HepG2 (cell line): ENCODE results near the gene C2orf81. TPM values are rescaled to one million over a fixed set of nuclear protein-coding genes. Genes with fewer than 3 reads are reported as not detected.

Experiments
- ADNP ChIP-seq: sonication (generic); formaldehyde crosslinking; IDR thresholded peaks from 2 replicates; pipeline ENCODE4 v1.4.0; 2020; ENCODE audit warnings: missing genetic modification reagents
- AFF4 ChIP-seq: sonication (generic); formaldehyde crosslinking; IDR thresholded peaks from 2 replicates; pipeline ENCODE4 v1.4.0; 2020; ENCODE audit warnings: missing genetic modification reagents
- BHLHE40 ChIP-seq: IDR thresholded peaks from 2 replicates; pipeline ENCODE4 v1.6.1; 2011; ENCODE audit warnings: low read length, improper control_type of control experiment
- CENPX ChIP-seq: sonication (generic); formaldehyde crosslinking; IDR thresholded peaks from 2 replicates; pipeline ENCODE4 v1.9.0; 2021; ENCODE audit warnings: mild to moderate bottlenecking, missing genetic modification reagents, moderate library complexity
- FOXP1 ChIP-seq, 2 experiments: fragments of 450-650 bp in 1 of 2; IDR thresholded peaks; 2 replicates each; pipeline ENCODE4 v1.6.1; 2017 to 2018; ENCODE audit warnings: antibody characterized with exemption in 1 of 2
- KDM5B ChIP-seq: sonication (generic); formaldehyde crosslinking; IDR thresholded peaks from 2 replicates; pipeline ENCODE4 v1.4.0; 2020; ENCODE audit warnings: missing genetic modification reagents, mild to moderate bottlenecking, borderline replicate concordance
- POLR2AphosphoS2 ChIP-seq: IDR thresholded peaks from 2 replicates; pipeline ENCODE4 v1.6.1; 2011; ENCODE audit warnings: low read depth, low read length, improper control_type of control experiment
- SALL2 ChIP-seq: sonication (generic); formaldehyde crosslinking; IDR thresholded peaks from 2 replicates; pipeline ENCODE4 v1.8.1; 2023; ENCODE audit warnings: mild to moderate bottlenecking, missing genetic modification reagents, inconsistent platforms
- SKI ChIP-seq: fragments of 450-650 bp; IDR thresholded peaks from one replicate; pipeline ENCODE4 v1.6.1; 2018; ENCODE audit warnings: mild to moderate bottlenecking; ENCODE audit not compliant: partially characterized antibody
- SOX6 ChIP-seq, 2 experiments: fragments of 450-650 bp in 1 of 2; sonication (generic) in 1 of 2; formaldehyde crosslinking in 1 of 2; IDR thresholded peaks; 2 replicates each; pipeline versions ENCODE4 v1.4.0 to v1.6.1; 2017 to 2020; ENCODE audit warnings: antibody characterized with exemption in 1 of 2, mild to moderate bottlenecking in 1 of 2, missing genetic modification reagents in 1 of 2
- SRF ChIP-seq: IDR thresholded peaks from 2 replicates; pipeline ENCODE4 v1.6.1; 2011; ENCODE audit warnings: mild to moderate bottlenecking, low read depth, low read length, moderate library complexity
- YEATS2 ChIP-seq: sonication (generic); formaldehyde crosslinking; IDR thresholded peaks from 2 replicates; pipeline ENCODE4 v1.4.0; 2020; ENCODE audit warnings: missing genetic modification reagents, borderline replicate concordance
- ZNF280D ChIP-seq: sonication (generic); formaldehyde crosslinking; IDR thresholded peaks from 2 replicates; pipeline ENCODE4 v1.5.1; 2020; ENCODE audit warnings: mild to moderate bottlenecking, missing genetic modification reagents
- ZNF281 ChIP-seq: sonication (generic); formaldehyde crosslinking; IDR thresholded peaks from 2 replicates; pipeline ENCODE4 v1.4.0; 2020; ENCODE audit warnings: missing genetic modification reagents, borderline replicate concordance
- ZNF3 ChIP-seq: IDR thresholded peaks from 2 replicates; pipeline ENCODE4 v1.7.0; 2017; ENCODE audit warnings: inconsistent platforms
- ZNF34 ChIP-seq: sonication (generic); formaldehyde crosslinking; IDR thresholded peaks from 2 replicates; pipeline ENCODE4 v1.4.0; 2020; ENCODE audit warnings: mild to moderate bottlenecking, missing genetic modification reagents, borderline replicate concordance
- ZNF441 ChIP-seq: sonication (generic); formaldehyde crosslinking; IDR thresholded peaks from 2 replicates; pipeline ENCODE4 v1.7.0; 2021; ENCODE audit warnings: missing genetic modification reagents, borderline replicate concordance
- ZNF576 ChIP-seq: sonication (generic); formaldehyde crosslinking; IDR thresholded peaks from 2 replicates; pipeline ENCODE4 v1.4.0; 2020; ENCODE audit warnings: mild to moderate bottlenecking, missing genetic modification reagents
- ZNF605 ChIP-seq: sonication (generic); formaldehyde crosslinking; IDR thresholded peaks from 2 replicates; pipeline ENCODE4 v1.8.0; 2022; ENCODE audit warnings: mild to moderate bottlenecking, missing genetic modification reagents
- polyA plus RNA-seq, 8 experiments: library from polyadenylated mRNA; depleted of rRNA in 3 of 8; stranded (reverse) in 7 of 8; unstranded in 1 of 8; fragments of >200 nt; fragmentation: Illumina TruSeq in 4 of 8; extraction: Trizol in 4 of 8; gene quantifications; 2 replicates each; pipeline versions ENCODE4 v1.2.1 to v1.2.3, GENCODE V29; 2011 to 2016; ENCODE audit warnings: low read depth in 4 of 8, missing spikeins in 1 of 8, mixed read lengths in 1 of 8; ENCODE audit not compliant: insufficient read depth in 1 of 8
- total RNA-seq, 5 experiments: library from RNA; depleted of rRNA; stranded (reverse); fragments of >200 nt; fragmentation: Illumina TruSeq; extraction: Trizol; gene quantifications; 2 replicates each; pipeline ENCODE4 v1.2.3, GENCODE V29; 2016; ENCODE audit warnings: low read depth in 1 of 5

Gene C2orf81
- total and polyA plus RNA-seq, 2 of the 13 experiments (the other 11 are each of a cell fraction or from before 2014, with no cell fraction given) = 0.15 to 0.17 TPM

GRCh38 chr2:74461187-74462053 is 40.0 kb upstream of the C2orf81 start (continued):
- TF ChIP-seq ZNF280D (CRISPR knock-in tag) = no peak
- no peak for TF ChIP-seq ZNF576 (CRISPR knock-in tag)
- TF ChIP-seq SKI = no peak
- TF ChIP-seq CENPX = no peak
- peak; percentile 91 for TF ChIP-seq SRF
- no peak for TF ChIP-seq ADNP (CRISPR knock-in tag)
- TF ChIP-seq ZNF441 = no peak
- TF ChIP-seq AFF4 (CRISPR knock-in tag) = no peak
- no peak for TF ChIP-seq ZNF34 (CRISPR knock-in tag)
- TF ChIP-seq KDM5B (CRISPR knock-in tag) = 0 out of 2 replicates have a peak, but pooled peaks have one; percentile 33
- 0 out of 2 replicates have a peak, but pooled peaks have one; percentile 25 for TF ChIP-seq YEATS2 (CRISPR knock-in tag)
- no peak for TF ChIP-seq SALL2
- TF ChIP-seq FOXP1 (IDR thresholded peaks at IDR 0.05) = no peak
- TF ChIP-seq FOXP1 (CRISPR knock-in tag; IDR thresholded peaks at IDR 0.05) = no peak
- TF ChIP-seq ZNF3 = no peak
- TF ChIP-seq SOX6 (IDR thresholded peaks at IDR 0.05) = no peak
- TF ChIP-seq SOX6 (CRISPR knock-in tag; IDR thresholded peaks at IDR 0.05) = no peak
- TF ChIP-seq BHLHE40 = no peak
- TF ChIP-seq POLR2AphosphoS2 = no peak
- TF ChIP-seq ZNF605 (CRISPR knock-in tag) = no peak
- TF ChIP-seq ZNF281 (CRISPR knock-in tag) = no peak
